GM12875 (cell line): ENCODE data around the gene UBL4B.

Source experiments
- H3K4me3 ChIP-seq: one replicate; pipeline ENCODE4 v1.5.1; 2011; ENCODE audit warnings: low read depth, low read length, control low read depth
- CTCF ChIP-seq: IDR thresholded peaks from 2 replicates; pipeline ENCODE4 v1.5.1; 2011; ENCODE audit warnings: low read depth, mild to moderate bottlenecking, control low read depth, inconsistent platforms, low read length, moderate library complexity, borderline replicate concordance; ENCODE audit not compliant: insufficient read depth

Gene UBL4B

GRCh38 chr1:110158261-110158660 is 46.0 kb downstream of the UBL4B start:
- no peak overlapping the region for H3K4me3 ChIP-seq
- no peak for TF ChIP-seq CTCF

- no peak for TF ChIP-seq CTCF
- no peak overlapping the region for H3K4me3 ChIP-seq
Observed at GRCh38 chr1:110159168-110159567, 46.9 kb downstream of the UBL4B start.

GRCh38 chr1:110160538-110161100 is 48.4 kb downstream of the UBL4B start:
- no peak for TF ChIP-seq CTCF
- no peak overlapping the region for H3K4me3 ChIP-seq

GRCh38 chr1:110161165-110161564 is 48.9 kb downstream of the UBL4B start:
- H3K4me3 ChIP-seq, result no peak overlapping the region
- TF ChIP-seq CTCF, result no peak

- H3K4me3 ChIP-seq, result no peak overlapping the region
- no peak for TF ChIP-seq CTCF
Observed at GRCh38 chr1:110161849-110162248, 49.6 kb downstream of the UBL4B start.
